ENCODE measurements around the gene BLOC1S1.

The BLOC1S1 gene

GRCh38 chr12:55728939-55729818, 13.3 kb downstream of the BLOC1S1 start, which contains the start of gene CD63:
Gene CD63 (minus strand): TSS chr12:55729009. CDS start chr12:55728341, 668 bp downstream.
- in situ Hi-C loops (cut with HindIII; ENCODE audit: low pct_unique_long_range_greater_than_20kb, low sequenced_read_pairs): no loop called here
- DNase-seq (ENCODE audit: low read depth in 1 of 2, low spot score in 1 of 2): peak; percentile 95 to 99
- TF ChIP-seq JUND (IDR thresholded peaks at IDR 0.05; ENCODE audit: low read depth): no peak

- in situ Hi-C loops (cut with HindIII; ENCODE audit: low pct_unique_long_range_greater_than_20kb, low sequenced_read_pairs): no loop called here
- no peak for TF ChIP-seq JUND (IDR thresholded peaks at IDR 0.05; ENCODE audit: low read depth)
- DNase-seq (ENCODE audit: low read depth in 1 of 2, low spot score in 1 of 2): peak in 1 of 2 experiments; percentile 65
These were observed 14.3 kb downstream of the BLOC1S1 start for GRCh38 chr12:55729819-55730818.

- in situ Hi-C loops (cut with HindIII; ENCODE audit: low pct_unique_long_range_greater_than_20kb, low sequenced_read_pairs): no loop called here
- TF ChIP-seq JUND (IDR thresholded peaks at IDR 0.05; ENCODE audit: low read depth): no peak
- no peak for DNase-seq (ENCODE audit: low read depth in 1 of 2, low spot score in 1 of 2)
These were observed 16.4 kb downstream of the BLOC1S1 start for GRCh38 chr12:55732288-55732687.

- DNase-seq (ENCODE audit: low read depth in 1 of 2, low spot score in 1 of 2): no peak
- in situ Hi-C loops (cut with HindIII; ENCODE audit: low pct_unique_long_range_greater_than_20kb, low sequenced_read_pairs): no loop called here
- TF ChIP-seq JUND (IDR thresholded peaks at IDR 0.05; ENCODE audit: low read depth): no peak
These were observed 17.2 kb downstream of the BLOC1S1 start for GRCh38 chr12:55733021-55733555.

- no peak for TF ChIP-seq JUND (IDR thresholded peaks at IDR 0.05; ENCODE audit: low read depth)
- in situ Hi-C loops (cut with HindIII; ENCODE audit: low pct_unique_long_range_greater_than_20kb, low sequenced_read_pairs): no loop called here
- DNase-seq (ENCODE audit: low read depth in 1 of 2, low spot score in 1 of 2): no peak
These were observed 18.0 kb downstream of the BLOC1S1 start for GRCh38 chr12:55733858-55734257.

GRCh38 chr12:55734595-55734994, 18.7 kb downstream of the BLOC1S1 start:
- no peak for DNase-seq (ENCODE audit: low read depth in 1 of 2, low spot score in 1 of 2)
- in situ Hi-C loops (cut with HindIII; ENCODE audit: low pct_unique_long_range_greater_than_20kb, low sequenced_read_pairs): no loop called here
- TF ChIP-seq JUND (IDR thresholded peaks at IDR 0.05; ENCODE audit: low read depth): no peak

- no peak for DNase-seq (ENCODE audit: low read depth in 1 of 2, low spot score in 1 of 2)
- TF ChIP-seq JUND (IDR thresholded peaks at IDR 0.05; ENCODE audit: low read depth): no peak
- in situ Hi-C loops (cut with HindIII; ENCODE audit: low pct_unique_long_range_greater_than_20kb, low sequenced_read_pairs): no loop called here
These were observed 20.2 kb downstream of the BLOC1S1 start for GRCh38 chr12:55736076-55736475.

- in situ Hi-C loops (cut with HindIII; ENCODE audit: low pct_unique_long_range_greater_than_20kb, low sequenced_read_pairs): no loop called here
- peak in 1 of 2 experiments; percentile 91 for DNase-seq (ENCODE audit: low read depth in 1 of 2, low spot score in 1 of 2)
- no peak for TF ChIP-seq JUND (IDR thresholded peaks at IDR 0.05; ENCODE audit: low read depth)
These were observed 21.1 kb downstream of the BLOC1S1 start for GRCh38 chr12:55736780-55737580.

- no peak for DNase-seq (ENCODE audit: low read depth in 1 of 2, low spot score in 1 of 2)
- TF ChIP-seq JUND (IDR thresholded peaks at IDR 0.05; ENCODE audit: low read depth): no peak
- in situ Hi-C loops (cut with HindIII; ENCODE audit: low pct_unique_long_range_greater_than_20kb, low sequenced_read_pairs): no loop called here
These were observed 21.8 kb downstream of the BLOC1S1 start for GRCh38 chr12:55737581-55738122.

GRCh38 chr12:55738123-55739024, 22.5 kb downstream of the BLOC1S1 start:
- peak in 1 of 2 experiments; percentile 88 for DNase-seq (ENCODE audit: low read depth in 1 of 2, low spot score in 1 of 2)
- in situ Hi-C loops (cut with HindIII; ENCODE audit: low pct_unique_long_range_greater_than_20kb, low sequenced_read_pairs): no loop called here
- TF ChIP-seq JUND (IDR thresholded peaks at IDR 0.05; ENCODE audit: low read depth): no peak

- DNase-seq (ENCODE audit: low read depth in 1 of 2, low spot score in 1 of 2): no peak
- no peak for TF ChIP-seq JUND (IDR thresholded peaks at IDR 0.05; ENCODE audit: low read depth)
- in situ Hi-C loops (cut with HindIII; ENCODE audit: low pct_unique_long_range_greater_than_20kb, low sequenced_read_pairs): no loop called here
These were observed 23.2 kb downstream of the BLOC1S1 start for GRCh38 chr12:55739025-55739378.

Data from T47D (cell line).